Liver (tissue), 3 donors: ENCODE measurements around the gene LMX1B.

Source experiments
- CTCF ChIP-seq: fragments of 150-350 bp; IDR thresholded peaks from 2 replicates; pipeline ENCODE4 v1.5.1; 2017; ENCODE audit warnings: improper control_type of control experiment, low read depth, low read length; ENCODE audit not compliant: missing input control
- FOXA1 ChIP-seq: IDR thresholded peaks from 2 replicates; pipeline ENCODE4 v1.6.1; 2016; ENCODE audit warnings: antibody characterized with exemption
- GABPA ChIP-seq, 2 donors: IDR thresholded peaks in 1 of 2; conservative IDR thresholded peaks in 1 of 2; 2 replicates each; pipeline ENCODE4 v1.6.1; 2016; ENCODE audit warnings: antibody characterized with exemption in 2 of 2, mild to moderate bottlenecking in 1 of 2, moderate library complexity in 1 of 2
- MAX ChIP-seq: IDR thresholded peaks from 2 replicates; pipeline ENCODE4 v1.6.1; 2016; ENCODE audit warnings: antibody characterized with exemption
- RAD21 ChIP-seq, 2 donors: IDR thresholded peaks; 2 replicates each; pipeline ENCODE4 v1.6.1; 2016; ENCODE audit warnings: antibody characterized with exemption in 2 of 2, mild to moderate bottlenecking in 2 of 2
- RXRA ChIP-seq, 2 donors: IDR thresholded peaks; 2 replicates each; pipeline ENCODE4 v1.6.1; 2017 to 2018; ENCODE audit warnings: antibody characterized with exemption in 2 of 2, mild to moderate bottlenecking in 1 of 2
- SP1 ChIP-seq: IDR thresholded peaks from 2 replicates; pipeline ENCODE4 v1.6.1; 2018; ENCODE audit warnings: antibody characterized with exemption, mild to moderate bottlenecking
- TAF1 ChIP-seq: conservative IDR thresholded peaks from 2 replicates; pipeline ENCODE4 v1.6.1; 2016; ENCODE audit warnings: antibody characterized with exemption, mild to moderate bottlenecking
- YY1 ChIP-seq: IDR thresholded peaks from 2 replicates; pipeline ENCODE4 v1.6.1; 2016; ENCODE audit warnings: antibody characterized with exemption, mild to moderate bottlenecking
- TF ChIP-seq, protein P1 (sequence below): IDR thresholded peaks from 2 replicates; pipeline ENCODE4 v1.6.1; 2016; ENCODE audit warnings: antibody characterized with exemption
- TF ChIP-seq, protein P2 (sequence below): IDR thresholded peaks from 2 replicates; pipeline ENCODE4 v1.6.1; 2016; ENCODE audit warnings: antibody characterized with exemption
- TF ChIP-seq, protein P3 (sequence below): IDR thresholded peaks from 2 replicates; pipeline ENCODE4 v1.6.1; 2016; ENCODE audit warnings: antibody characterized with exemption, mild to moderate bottlenecking
- donor health status: healthy.
- donor health status: healthy.

DNA sequence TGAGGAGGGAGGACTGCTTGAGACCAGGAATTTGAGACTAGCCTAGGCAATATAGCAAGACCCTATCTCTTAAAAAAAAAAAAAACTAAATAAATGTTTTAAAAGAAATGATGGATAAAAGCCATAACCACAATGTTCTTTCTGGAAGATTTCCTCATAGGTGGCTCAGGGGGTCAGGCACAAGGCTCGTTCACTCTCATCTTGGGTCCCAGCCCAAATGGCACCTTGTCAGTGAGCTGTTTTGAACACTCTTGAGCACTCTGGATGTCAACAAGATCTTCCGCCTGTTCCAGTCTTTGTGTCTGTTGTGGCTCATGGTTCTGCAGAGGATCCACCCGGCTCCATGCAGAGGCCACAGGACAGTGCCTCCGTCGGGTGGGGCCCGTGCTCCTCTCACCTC is 35.7 kb upstream of the LMX1B start:
- TF ChIP-seq, protein P1, sequence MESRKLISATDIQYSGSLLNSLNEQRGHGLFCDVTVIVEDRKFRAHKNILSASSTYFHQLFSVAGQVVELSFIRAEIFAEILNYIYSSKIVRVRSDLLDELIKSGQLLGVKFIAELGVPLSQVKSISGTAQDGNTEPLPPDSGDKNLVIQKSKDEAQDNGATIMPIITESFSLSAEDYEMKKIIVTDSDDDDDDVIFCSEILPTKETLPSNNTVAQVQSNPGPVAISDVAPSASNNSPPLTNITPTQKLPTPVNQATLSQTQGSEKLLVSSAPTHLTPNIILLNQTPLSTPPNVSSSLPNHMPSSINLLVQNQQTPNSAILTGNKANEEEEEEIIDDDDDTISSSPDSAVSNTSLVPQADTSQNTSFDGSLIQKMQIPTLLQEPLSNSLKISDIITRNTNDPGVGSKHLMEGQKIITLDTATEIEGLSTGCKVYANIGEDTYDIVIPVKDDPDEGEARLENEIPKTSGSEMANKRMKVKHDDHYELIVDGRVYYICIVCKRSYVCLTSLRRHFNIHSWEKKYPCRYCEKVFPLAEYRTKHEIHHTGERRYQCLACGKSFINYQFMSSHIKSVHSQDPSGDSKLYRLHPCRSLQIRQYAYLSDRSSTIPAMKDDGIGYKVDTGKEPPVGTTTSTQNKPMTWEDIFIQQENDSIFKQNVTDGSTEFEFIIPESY: no peak
- TF ChIP-seq CTCF (no peak), MAX (no peak), TAF1 (no peak), GABPA (IDR thresholded peaks at IDR 0.05 in 1 of 2, conservative IDR thresholded peaks at IDR 0.05 in 1 of 2) (no peak), FOXA1 (no peak), SP1 (no peak), YY1 (no peak), RAD21 (IDR thresholded peaks at IDR 0.05) (no peak), RXRA (IDR thresholded peaks at IDR 0.05) (no peak)
- TF ChIP-seq, protein P2, sequence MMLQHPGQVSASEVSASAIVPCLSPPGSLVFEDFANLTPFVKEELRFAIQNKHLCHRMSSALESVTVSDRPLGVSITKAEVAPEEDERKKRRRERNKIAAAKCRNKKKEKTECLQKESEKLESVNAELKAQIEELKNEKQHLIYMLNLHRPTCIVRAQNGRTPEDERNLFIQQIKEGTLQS: no peak
- TF ChIP-seq, protein P3, sequence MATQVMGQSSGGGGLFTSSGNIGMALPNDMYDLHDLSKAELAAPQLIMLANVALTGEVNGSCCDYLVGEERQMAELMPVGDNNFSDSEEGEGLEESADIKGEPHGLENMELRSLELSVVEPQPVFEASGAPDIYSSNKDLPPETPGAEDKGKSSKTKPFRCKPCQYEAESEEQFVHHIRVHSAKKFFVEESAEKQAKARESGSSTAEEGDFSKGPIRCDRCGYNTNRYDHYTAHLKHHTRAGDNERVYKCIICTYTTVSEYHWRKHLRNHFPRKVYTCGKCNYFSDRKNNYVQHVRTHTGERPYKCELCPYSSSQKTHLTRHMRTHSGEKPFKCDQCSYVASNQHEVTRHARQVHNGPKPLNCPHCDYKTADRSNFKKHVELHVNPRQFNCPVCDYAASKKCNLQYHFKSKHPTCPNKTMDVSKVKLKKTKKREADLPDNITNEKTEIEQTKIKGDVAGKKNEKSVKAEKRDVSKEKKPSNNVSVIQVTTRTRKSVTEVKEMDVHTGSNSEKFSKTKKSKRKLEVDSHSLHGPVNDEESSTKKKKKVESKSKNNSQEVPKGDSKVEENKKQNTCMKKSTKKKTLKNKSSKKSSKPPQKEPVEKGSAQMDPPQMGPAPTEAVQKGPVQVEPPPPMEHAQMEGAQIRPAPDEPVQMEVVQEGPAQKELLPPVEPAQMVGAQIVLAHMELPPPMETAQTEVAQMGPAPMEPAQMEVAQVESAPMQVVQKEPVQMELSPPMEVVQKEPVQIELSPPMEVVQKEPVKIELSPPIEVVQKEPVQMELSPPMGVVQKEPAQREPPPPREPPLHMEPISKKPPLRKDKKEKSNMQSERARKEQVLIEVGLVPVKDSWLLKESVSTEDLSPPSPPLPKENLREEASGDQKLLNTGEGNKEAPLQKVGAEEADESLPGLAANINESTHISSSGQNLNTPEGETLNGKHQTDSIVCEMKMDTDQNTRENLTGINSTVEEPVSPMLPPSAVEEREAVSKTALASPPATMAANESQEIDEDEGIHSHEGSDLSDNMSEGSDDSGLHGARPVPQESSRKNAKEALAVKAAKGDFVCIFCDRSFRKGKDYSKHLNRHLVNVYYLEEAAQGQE: no peak
